Measurements from ENCODE around the gene PTDSS2. TPM values are rescaled to one million over a fixed set of nuclear protein-coding genes. Genes with fewer than 3 reads are reported as not detected.

PTDSS2 gene
- total and polyA plus RNA-seq, 5 donors from 2014 or later = 6.1 to 19.3 (median 7.0) TPM

GRCh38 chr11:472816-473215 lies 22.7 kb downstream of the PTDSS2 start:
- Mint-ChIP-seq H3K4me3 (no peak overlapping the region), H3K9me3 (peaks cover 0 to 2% (median 0%) of the 10 kb centered on the region in 7 donors), H3K27ac (no peak overlapping the region), H3K27me3 (no peaks in the 10 kb centered on the region), H3K36me3 (no peaks in the 10 kb centered on the region), H3K4me1 (peaks cover 0 to 4% (median 0%) of the 10 kb centered on the region in 4 donors)
- Histone ChIP-seq H3K9me3 (ENCODE audit: control insufficient read depth in 2 of 2, low read length in 2 of 2) (no peaks in the 10 kb centered on the region), H3K4me1 (ENCODE audit: control insufficient read depth, insufficient read depth, low read length, poor library complexity, severe bottlenecking) (no peaks in the 10 kb centered on the region), H3K4me3 (ENCODE audit: low read depth, low read length) (no peak overlapping the region), H3K27me3 (ENCODE audit: control insufficient read depth, insufficient read depth, low read length) (no peaks in the 10 kb centered on the region), H3K36me3 (ENCODE audit: control insufficient read depth, insufficient read depth, low read length) (no peaks in the 10 kb centered on the region), H3K27ac (ENCODE audit: insufficient read depth, low read length, poor library complexity, severe bottlenecking) (no peak overlapping the region)
- ATAC-seq (ENCODE audit: low read depth in 2 of 2) (no peak), DNase-seq (no peak)

GRCh38 chr11:473415-473814 lies 23.3 kb downstream of the PTDSS2 start:
- H3K27me3 Mint-ChIP-seq = no peaks in the 10 kb centered on the region
- no peaks in the 10 kb centered on the region for H3K4me1 ChIP-seq (ENCODE audit: control insufficient read depth, insufficient read depth, low read length, poor library complexity, severe bottlenecking)
- no peaks in the 10 kb centered on the region for H3K27me3 ChIP-seq (ENCODE audit: control insufficient read depth, insufficient read depth, low read length)
- H3K9me3 ChIP-seq (ENCODE audit: control insufficient read depth in 2 of 2, low read length in 2 of 2) = no peaks in the 10 kb centered on the region
- no peak overlapping the region for H3K27ac Mint-ChIP-seq
- no peaks in the 10 kb centered on the region for H3K36me3 Mint-ChIP-seq
- no peak overlapping the region for H3K4me3 ChIP-seq (ENCODE audit: low read depth, low read length)
- H3K27ac ChIP-seq (ENCODE audit: insufficient read depth, low read length, poor library complexity, severe bottlenecking) = no peak overlapping the region
- H3K4me1 Mint-ChIP-seq = peaks cover 0 to 4% (median 0%) of the 10 kb centered on the region in 4 donors
- no peak for ATAC-seq (ENCODE audit: low read depth in 2 of 2)
- DNase-seq = no peak
- peaks cover 0 to 2% (median 0%) of the 10 kb centered on the region in 7 donors for H3K9me3 Mint-ChIP-seq
- no peak overlapping the region for H3K4me3 Mint-ChIP-seq
- no peaks in the 10 kb centered on the region for H3K36me3 ChIP-seq (ENCODE audit: control insufficient read depth, insufficient read depth, low read length)

GRCh38 chr11:473962-474785 lies 24.1 kb downstream of the PTDSS2 start:
- H3K9me3 ChIP-seq (ENCODE audit: control insufficient read depth in 2 of 2, low read length in 2 of 2) = no peaks in the 10 kb centered on the region
- no peak for DNase-seq
- no peak overlapping the region for H3K27ac ChIP-seq (ENCODE audit: insufficient read depth, low read length, poor library complexity, severe bottlenecking)
- H3K4me3 Mint-ChIP-seq = no peak overlapping the region
- no peaks in the 10 kb centered on the region for H3K36me3 Mint-ChIP-seq
- H3K27ac Mint-ChIP-seq = no peak overlapping the region
- H3K4me3 ChIP-seq (ENCODE audit: low read depth, low read length) = no peak overlapping the region
- H3K36me3 ChIP-seq (ENCODE audit: control insufficient read depth, insufficient read depth, low read length) = no peaks in the 10 kb centered on the region
- peaks cover 0 to 4% (median 0%) of the 10 kb centered on the region in 4 donors for H3K4me1 Mint-ChIP-seq
- no peaks in the 10 kb centered on the region for H3K27me3 ChIP-seq (ENCODE audit: control insufficient read depth, insufficient read depth, low read length)
- peaks cover 0 to 2% (median 0%) of the 10 kb centered on the region in 7 donors for H3K9me3 Mint-ChIP-seq
- H3K27me3 Mint-ChIP-seq = no peaks in the 10 kb centered on the region
- ATAC-seq (ENCODE audit: low read depth in 2 of 2) = no peak
- H3K4me1 ChIP-seq (ENCODE audit: control insufficient read depth, insufficient read depth, low read length, poor library complexity, severe bottlenecking) = no peaks in the 10 kb centered on the region

GRCh38 chr11:474914-475506 lies 24.9 kb downstream of the PTDSS2 start:
- Mint-ChIP-seq H3K4me3 (no peak overlapping the region), H3K9me3 (peaks cover 0 to 2% (median 0%) of the 10 kb centered on the region in 7 donors), H3K4me1 (no peaks in the 10 kb centered on the region), H3K36me3 (no peaks in the 10 kb centered on the region), H3K27me3 (no peaks in the 10 kb centered on the region), H3K27ac (no peak overlapping the region)
- Histone ChIP-seq H3K4me1 (ENCODE audit: control insufficient read depth, insufficient read depth, low read length, poor library complexity, severe bottlenecking) (no peaks in the 10 kb centered on the region), H3K9me3 (ENCODE audit: control insufficient read depth in 2 of 2, low read length in 2 of 2) (no peaks in the 10 kb centered on the region), H3K36me3 (ENCODE audit: control insufficient read depth, insufficient read depth, low read length) (no peaks in the 10 kb centered on the region), H3K27ac (ENCODE audit: insufficient read depth, low read length, poor library complexity, severe bottlenecking) (no peak overlapping the region), H3K4me3 (ENCODE audit: low read depth, low read length) (no peak overlapping the region), H3K27me3 (ENCODE audit: control insufficient read depth, insufficient read depth, low read length) (no peaks in the 10 kb centered on the region)
- no peak for DNase-seq
- no peak for ATAC-seq (ENCODE audit: low read depth in 2 of 2)

GRCh38 chr11:475941-476340 lies 25.9 kb downstream of the PTDSS2 start:
- H3K4me3 Mint-ChIP-seq = no peak overlapping the region

GRCh38 chr11:476416-476815 lies 26.3 kb downstream of the PTDSS2 start:
- H3K27ac ChIP-seq (ENCODE audit: insufficient read depth, low read length, poor library complexity, severe bottlenecking) = no peak overlapping the region
- no peak overlapping the region for H3K4me3 ChIP-seq (ENCODE audit: low read depth, low read length)
- ATAC-seq (ENCODE audit: low read depth in 2 of 2) (no peak), DNase-seq (no peak)
- Mint-ChIP-seq H3K27ac (no peak overlapping the region), H3K27me3 (no peaks in the 10 kb centered on the region), H3K9me3 (no peaks in the 10 kb centered on the region), H3K36me3 (peaks cover 5% of the 10 kb centered on the region), H3K4me3 (no peak overlapping the region), H3K4me1 (no peaks in the 10 kb centered on the region)
- no peaks in the 10 kb centered on the region for H3K27me3 ChIP-seq (ENCODE audit: control insufficient read depth, insufficient read depth, low read length)
- no peaks in the 10 kb centered on the region for H3K4me1 ChIP-seq (ENCODE audit: control insufficient read depth, insufficient read depth, low read length, poor library complexity, severe bottlenecking)
- no peaks in the 10 kb centered on the region for H3K9me3 ChIP-seq (ENCODE audit: control insufficient read depth in 2 of 2, low read length in 2 of 2)
- no peaks in the 10 kb centered on the region for H3K36me3 ChIP-seq (ENCODE audit: control insufficient read depth, insufficient read depth, low read length)

More at GRCh38 chr11:475941-476340, 25.9 kb downstream of the PTDSS2 start:
- no peaks in the 10 kb centered on the region for H3K9me3 ChIP-seq (ENCODE audit: control insufficient read depth in 2 of 2, low read length in 2 of 2)
- H3K27ac ChIP-seq (ENCODE audit: insufficient read depth, low read length, poor library complexity, severe bottlenecking) = no peak overlapping the region
- no peaks in the 10 kb centered on the region for H3K36me3 ChIP-seq (ENCODE audit: control insufficient read depth, insufficient read depth, low read length)
- H3K27ac Mint-ChIP-seq = no peak overlapping the region
- no peaks in the 10 kb centered on the region for H3K4me1 Mint-ChIP-seq
- ATAC-seq (ENCODE audit: low read depth in 2 of 2) (no peak), DNase-seq (no peak)
- no peaks in the 10 kb centered on the region for H3K27me3 ChIP-seq (ENCODE audit: control insufficient read depth, insufficient read depth, low read length)
- no peaks in the 10 kb centered on the region for H3K27me3 Mint-ChIP-seq
- H3K4me3 ChIP-seq (ENCODE audit: low read depth, low read length) = no peak overlapping the region
- peaks cover under 1% of the 10 kb centered on the region for H3K36me3 Mint-ChIP-seq
- H3K9me3 Mint-ChIP-seq = no peaks in the 10 kb centered on the region
- H3K4me1 ChIP-seq (ENCODE audit: control insufficient read depth, insufficient read depth, low read length, poor library complexity, severe bottlenecking) = no peaks in the 10 kb centered on the region

GRCh38 chr11:477052-477715 lies 27.1 kb downstream of the PTDSS2 start:
- Histone ChIP-seq H3K27me3 (ENCODE audit: control insufficient read depth, insufficient read depth, low read length) (no peaks in the 10 kb centered on the region), H3K4me1 (ENCODE audit: control insufficient read depth, insufficient read depth, low read length, poor library complexity, severe bottlenecking) (no peaks in the 10 kb centered on the region), H3K4me3 (ENCODE audit: low read depth, low read length) (no peak overlapping the region), H3K27ac (ENCODE audit: insufficient read depth, low read length, poor library complexity, severe bottlenecking) (no peak overlapping the region), H3K36me3 (ENCODE audit: control insufficient read depth, insufficient read depth, low read length) (no peaks in the 10 kb centered on the region), H3K9me3 (ENCODE audit: control insufficient read depth in 2 of 2, low read length in 2 of 2) (no peaks in the 10 kb centered on the region)
- no peak overlapping the region for H3K27ac Mint-ChIP-seq
- no peaks in the 10 kb centered on the region for H3K27me3 Mint-ChIP-seq
- no peak overlapping the region for H3K4me3 Mint-ChIP-seq
- H3K9me3 Mint-ChIP-seq = no peaks in the 10 kb centered on the region
- H3K4me1 Mint-ChIP-seq = no peaks in the 10 kb centered on the region
- DNase-seq = no peak
- no peak for ATAC-seq (ENCODE audit: low read depth in 2 of 2)
- peaks cover 7% of the 10 kb centered on the region for H3K36me3 Mint-ChIP-seq
